Kidney (tissue), 14 donors: ENCODE results near the gene ITPK1. TPM values are rescaled to one million over a fixed set of nuclear protein-coding genes. Genes with fewer than 3 reads are reported as not detected.
A peak's percentile ranks its signal among the peaks of the same experiment; 100 is the strongest.

Experiments
- DNase-seq, 5 donors: peaks; one replicate each; pipeline ENCODE4 v3.0.0-alpha.2; 2013 to 2020
- FAIRE-seq: peaks from 2 replicates; lab custom pipeline; 2012; peaks lifted over from hg19 to GRCh38; lab: Jason Lieb, UNC
- H3K27ac ChIP-seq, 2 donors: one replicate each; pipeline ENCODE4 v1.7.0; 2013; ENCODE audit warnings: low read depth in 2 of 2, low read length in 2 of 2, inconsistent platforms in 1 of 2
- H3K27me3 ChIP-seq: one replicate; pipeline ENCODE4 v1.7.1; 2013; ENCODE audit warnings: low read length, inconsistent platforms; ENCODE audit not compliant: control insufficient read depth, insufficient read depth
- H3K36me3 ChIP-seq, 3 donors: one replicate each; pipeline versions ENCODE4 v1.7.0 to v1.7.1; 2013; ENCODE audit warnings: low read length in 3 of 3, control low read depth in 1 of 3, inconsistent platforms in 1 of 3; ENCODE audit not compliant: insufficient read depth in 3 of 3, control insufficient read depth in 2 of 3
- H3K4me1 ChIP-seq, 3 donors: one replicate each; pipeline versions ENCODE4 v1.7.0 to v1.7.1; 2013; ENCODE audit warnings: low read length in 3 of 3, inconsistent platforms in 1 of 3, low read depth in 1 of 3; ENCODE audit not compliant: control insufficient read depth in 2 of 3, insufficient read depth in 2 of 3
- H3K4me3 ChIP-seq, 3 donors: one replicate each; pipeline versions ENCODE4 v1.7.0 to v1.8.1; 2013; ENCODE audit warnings: low read length in 3 of 3, control low read depth in 1 of 3, inconsistent platforms in 1 of 3
- H3K9ac ChIP-seq, 3 donors: one replicate each; pipeline versions ENCODE4 v1.7.0 to v1.7.1; 2013; ENCODE audit warnings: low read length in 3 of 3, control low read depth in 1 of 3, inconsistent platforms in 1 of 3
- H3K9me3 ChIP-seq, 3 donors: one replicate each; pipeline versions ENCODE4 v1.7.0 to v1.7.1; 2013; ENCODE audit warnings: low read length in 3 of 3, control low read depth in 1 of 3, inconsistent platforms in 1 of 3; ENCODE audit not compliant: control insufficient read depth in 2 of 3, insufficient read depth in 1 of 3
- CTCF ChIP-seq: IDR thresholded peaks from 3 replicates; pipeline ENCODE4 v1.5.1; 2012; ENCODE audit warnings: mild to moderate bottlenecking, moderate library complexity, borderline replicate concordance; ENCODE audit not compliant: insufficient read depth; ENCODE audit errors: extremely low read depth
- intact Hi-C: fragments of 100-400 bp; cut with DNase I; formaldehyde crosslinking; loops from one replicate; pipeline ENCODE4 v1.11.1; 2022
- polyA plus RNA-seq: library from polyadenylated mRNA; stranded (reverse); fragments of 350-450 nt; fragmentation: Illumina TruSeq; extraction: RNeasy Lipid Tissue Mini Kit (QIAGEN cat#74804); gene quantifications from one replicate; pipeline ENCODE4 v1.2.3, GENCODE V29; 2014; ENCODE audit warnings: low read depth, low replicate concordance; ENCODE audit not compliant: insufficient read depth
- total RNA-seq: library from RNA; stranded (reverse); fragmentation: NEBNext Ultra II Directional; extraction: Animal tissue kit (Norgen Biotek cat#: 25700); gene quantifications from one replicate; pipeline ENCODE4 v1.2.1, GENCODE V29; 2021
- donor health status: control.
- donor health status: control.
- donor health status: control.
- donor health status: control.
- donor health status: control.
- donor health status: DM: yes; HTN: yes; CAD: no.
- donor health status: Normal renal cell carcinoma (clear cell type).

ITPK1 gene
- total and polyA plus RNA-seq, 2 donors from 2014 or later: 43.6 to 92.0 TPM

DNA sequence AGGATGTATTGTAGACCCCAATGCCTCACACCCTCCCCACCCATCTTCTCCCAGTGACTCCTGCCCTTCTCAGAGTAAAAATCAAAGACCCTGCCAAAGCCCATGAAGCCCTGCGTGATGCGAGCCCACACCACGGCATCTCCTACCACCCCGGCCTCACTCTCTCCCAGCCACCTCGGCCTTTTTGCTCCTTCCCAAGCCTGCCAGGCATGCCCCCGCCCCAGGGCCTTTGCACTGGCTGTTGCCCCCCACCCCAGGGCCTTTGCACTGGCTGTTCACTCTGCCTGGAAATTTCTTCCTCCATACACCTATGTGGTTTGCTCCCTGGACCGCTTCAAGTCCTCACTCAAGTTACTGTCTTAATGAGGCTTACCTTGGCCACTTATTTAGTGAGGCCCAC, 197.8 kb downstream of the ITPK1 start:
- intact Hi-C loops: no loop called here
- no peaks in the 10 kb centered on the region for H3K27me3 ChIP-seq
- H3K9ac ChIP-seq: no peak overlapping the region
- no peak overlapping the region for H3K27ac ChIP-seq
- no peak for TF ChIP-seq CTCF
- H3K4me1 ChIP-seq: no peaks in the 10 kb centered on the region
- H3K36me3 ChIP-seq: no peaks in the 10 kb centered on the region
- FAIRE-seq (no peak), DNase-seq (no peak)
- H3K9me3 ChIP-seq: no peaks in the 10 kb centered on the region
- no peak overlapping the region for H3K4me3 ChIP-seq

DNA sequence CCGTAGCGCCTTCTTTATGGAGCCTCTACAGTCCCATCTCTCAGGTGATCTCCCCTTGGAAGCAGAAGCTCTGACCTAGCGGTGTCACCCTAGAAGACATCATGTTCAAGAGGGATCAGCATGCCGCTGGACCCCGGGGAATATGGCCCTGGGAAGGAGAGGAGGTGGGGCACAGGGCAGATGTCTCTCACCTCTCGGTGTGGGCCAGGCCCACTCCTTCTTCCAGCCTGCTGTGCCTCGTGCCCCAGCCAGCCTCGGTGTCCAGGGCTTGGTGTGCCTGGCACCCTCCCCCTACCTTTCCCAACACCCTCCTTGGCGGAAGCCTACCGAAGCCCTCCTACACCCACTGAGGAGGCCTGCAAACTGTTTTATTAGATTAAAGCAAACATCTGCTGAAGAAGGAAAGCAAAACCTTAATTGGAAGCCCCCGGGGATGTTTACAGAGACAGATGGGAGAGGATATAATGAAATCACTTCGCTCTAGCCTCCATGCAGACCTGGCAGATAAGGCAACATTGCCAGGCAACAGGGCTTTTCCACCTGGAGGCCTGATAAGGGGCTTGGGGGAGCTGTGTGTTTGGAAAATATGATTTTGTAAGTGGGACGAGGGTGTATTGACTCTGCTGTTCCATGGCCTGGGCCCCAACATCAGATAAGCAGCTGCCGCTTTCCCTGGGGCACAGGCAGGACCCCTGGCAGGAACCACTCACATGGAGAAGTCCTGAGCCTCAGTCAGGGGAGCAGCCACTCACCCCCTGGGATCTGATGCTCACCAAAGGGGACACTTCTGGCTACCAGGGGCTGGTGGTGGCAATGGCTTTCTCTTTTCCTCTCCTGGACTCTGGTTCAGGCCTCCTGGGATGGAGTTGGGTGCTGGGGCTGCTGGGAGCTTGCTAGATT, 198.4 kb downstream of the ITPK1 start:
- no peaks in the 10 kb centered on the region for H3K9me3 ChIP-seq
- intact Hi-C loops: no loop called here
- TF ChIP-seq CTCF: no peak
- no peaks in the 10 kb centered on the region for H3K36me3 ChIP-seq
- H3K9ac ChIP-seq: no peak overlapping the region
- FAIRE-seq (no peak), DNase-seq (peak in 1 of 5 donors; percentile 59)
- H3K27me3 ChIP-seq: no peaks in the 10 kb centered on the region
- no peak overlapping the region for H3K4me3 ChIP-seq
- H3K27ac ChIP-seq: no peak overlapping the region
- no peaks in the 10 kb centered on the region for H3K4me1 ChIP-seq

DNA sequence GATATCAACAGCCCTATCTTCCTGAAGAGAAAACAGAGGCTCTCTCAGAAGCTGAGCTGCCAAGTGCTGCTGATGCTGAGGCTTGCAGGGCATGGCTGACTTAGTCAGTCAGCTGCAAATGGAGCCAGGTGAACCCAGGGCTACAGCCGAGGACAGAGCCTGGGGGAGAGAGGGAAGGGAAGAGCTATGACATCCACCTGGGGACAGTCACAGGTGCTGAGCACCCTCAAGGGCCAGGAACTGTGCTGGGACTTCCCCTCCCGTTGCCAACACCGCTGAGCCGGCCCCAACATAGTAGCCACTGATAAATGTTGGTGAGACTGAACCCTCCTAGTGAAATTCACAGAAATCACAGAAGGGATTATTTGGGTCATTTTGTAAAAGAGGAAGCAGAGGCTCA, 199.5 kb downstream of the ITPK1 start:
- H3K27me3 ChIP-seq: no peaks in the 10 kb centered on the region
- H3K4me3 ChIP-seq: no peak overlapping the region
- DNase-seq (no peak), FAIRE-seq (no peak)
- H3K4me1 ChIP-seq: no peaks in the 10 kb centered on the region
- intact Hi-C loops: no loop called here
- H3K9ac ChIP-seq: no peak overlapping the region
- no peaks in the 10 kb centered on the region for H3K9me3 ChIP-seq
- no peaks in the 10 kb centered on the region for H3K36me3 ChIP-seq
- no peak overlapping the region for H3K27ac ChIP-seq
- no peak for TF ChIP-seq CTCF
